GM18502 (cell line): ENCODE results near the gene EXOSC5.

Experiments
- ATAC-seq: cut with Tn5 transposase; IDR thresholded peaks from one replicate; pipeline ENCODE4 v1.9.1; 2021; ENCODE audit warnings: mild to moderate bottlenecking; ENCODE audit not compliant: unreplicated experiment, poor library complexity

The EXOSC5 gene

GRCh38 chr19:41426952-41427646, 29.9 kb upstream of the EXOSC5 start, which contains the start of gene B3GNT8:
Gene B3GNT8, minus strand, starts transcription at chr19:41427374. Its CDS starts 596 bp downstream, at chr19:41426778.
- ATAC-seq, result peak; percentile 52

GRCh38 chr19:41426116-41426841, 29.1 kb upstream of the EXOSC5 start:
- ATAC-seq, result no peak

GRCh38 chr19:41425174-41426115, 28.3 kb upstream of the EXOSC5 start:
- no peak for ATAC-seq

DNA sequence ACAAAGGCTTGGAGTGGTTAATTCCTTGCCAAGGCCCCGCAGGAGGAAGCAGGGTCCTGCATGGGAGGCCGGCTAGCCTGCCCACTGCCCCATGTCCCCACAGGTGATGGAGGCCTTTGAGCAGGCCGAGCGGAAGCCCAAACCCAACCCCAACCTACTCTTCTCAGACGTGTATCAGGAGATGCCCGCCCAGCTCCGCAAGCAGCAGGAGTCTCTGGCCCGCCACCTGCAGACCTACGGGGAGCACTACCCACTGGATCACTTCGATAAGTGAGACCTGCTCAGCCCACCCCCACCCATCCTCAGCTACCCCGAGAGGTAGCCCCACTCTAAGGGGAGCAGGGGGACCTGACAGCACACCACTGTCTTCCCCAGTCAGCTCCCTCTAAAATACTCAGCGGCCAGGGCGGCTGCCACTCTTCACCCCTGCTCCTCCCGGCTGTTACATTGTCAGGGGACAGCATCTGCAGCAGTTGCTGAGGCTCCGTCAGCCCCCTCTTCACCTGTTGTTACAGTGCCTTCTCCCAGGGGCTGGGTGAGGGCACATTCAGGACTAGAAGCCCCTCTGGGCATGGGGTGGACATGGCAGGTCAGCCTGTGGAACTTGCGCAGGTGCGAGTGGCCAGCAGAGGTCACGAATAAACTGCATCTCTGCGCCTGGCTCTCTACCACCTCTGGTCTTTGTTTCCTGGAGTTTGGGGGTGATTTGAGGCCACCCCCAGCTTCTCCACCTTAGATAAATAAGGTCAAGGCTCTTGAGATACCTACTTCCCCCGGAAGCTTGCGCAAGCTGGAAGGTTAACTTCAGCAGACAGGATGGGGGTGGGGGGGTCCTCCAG, 27.4 kb upstream of the EXOSC5 start:
- no peak for ATAC-seq

- ATAC-seq, result no peak
Measured at GRCh38 chr19:41422955-41423354, 25.8 kb upstream of the EXOSC5 start.

DNA sequence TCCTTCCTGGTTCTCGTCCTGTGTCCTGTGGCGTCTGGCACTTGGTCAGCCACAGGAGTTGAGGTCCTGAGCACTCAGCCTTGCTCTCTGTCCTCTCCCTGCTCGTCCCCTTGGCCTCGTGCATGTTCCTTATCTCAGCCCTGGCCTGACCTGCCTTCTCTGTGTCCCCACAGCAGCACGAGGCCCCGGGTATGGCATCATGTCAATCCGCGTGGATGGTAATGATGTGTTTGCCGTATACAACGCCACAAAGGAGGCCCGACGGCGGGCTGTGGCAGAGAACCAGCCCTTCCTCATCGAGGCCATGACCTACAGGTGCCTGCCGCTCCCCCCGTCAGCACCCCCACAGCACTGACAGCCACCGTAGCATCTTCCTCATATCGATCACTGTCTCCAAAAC, 25.3 kb upstream of the EXOSC5 start:
- no peak for ATAC-seq

GRCh38 chr19:41421973-41422372, 24.8 kb upstream of the EXOSC5 start:
- no peak for ATAC-seq

- no peak for ATAC-seq
Measured at GRCh38 chr19:41421314-41421713, 24.2 kb upstream of the EXOSC5 start.

DNA sequence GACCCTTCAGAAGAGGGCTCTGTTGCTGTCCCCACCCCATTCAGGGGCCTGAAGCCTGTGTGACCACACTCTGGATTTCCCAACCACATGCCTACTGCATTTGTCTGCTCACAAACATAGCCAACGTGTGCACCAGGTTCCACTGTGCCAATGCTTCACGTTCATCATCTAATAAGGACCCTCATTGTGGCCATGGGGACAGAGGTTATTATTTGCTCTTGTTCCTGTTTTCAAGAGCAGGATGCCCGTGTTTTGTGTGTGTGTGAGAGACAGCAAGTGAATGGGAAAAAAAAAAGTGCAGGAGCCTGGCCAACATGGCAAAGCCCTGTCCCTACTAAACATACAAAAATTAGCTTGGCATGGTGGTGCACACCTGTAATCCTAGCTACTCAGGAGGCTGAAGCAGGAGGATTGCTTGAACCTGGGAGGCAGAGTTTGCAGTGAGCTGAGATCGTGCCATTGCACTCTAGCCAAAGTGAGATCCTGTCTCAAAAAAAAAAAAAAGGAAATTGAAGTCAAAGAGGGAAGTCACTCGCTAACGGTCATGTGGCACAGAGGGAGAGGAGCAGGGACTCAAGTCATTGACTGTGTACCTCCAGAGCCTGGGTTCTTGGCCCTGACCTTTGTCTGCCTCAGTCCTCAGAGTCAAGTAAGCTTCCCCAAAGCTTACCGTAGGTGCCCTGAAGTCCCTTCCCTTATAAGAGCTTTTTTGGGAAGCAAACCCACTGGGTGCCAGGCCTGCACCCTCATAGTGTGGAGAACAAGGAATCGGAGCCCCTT, 23.1 kb upstream of the EXOSC5 start:
- no peak for ATAC-seq

DNA sequence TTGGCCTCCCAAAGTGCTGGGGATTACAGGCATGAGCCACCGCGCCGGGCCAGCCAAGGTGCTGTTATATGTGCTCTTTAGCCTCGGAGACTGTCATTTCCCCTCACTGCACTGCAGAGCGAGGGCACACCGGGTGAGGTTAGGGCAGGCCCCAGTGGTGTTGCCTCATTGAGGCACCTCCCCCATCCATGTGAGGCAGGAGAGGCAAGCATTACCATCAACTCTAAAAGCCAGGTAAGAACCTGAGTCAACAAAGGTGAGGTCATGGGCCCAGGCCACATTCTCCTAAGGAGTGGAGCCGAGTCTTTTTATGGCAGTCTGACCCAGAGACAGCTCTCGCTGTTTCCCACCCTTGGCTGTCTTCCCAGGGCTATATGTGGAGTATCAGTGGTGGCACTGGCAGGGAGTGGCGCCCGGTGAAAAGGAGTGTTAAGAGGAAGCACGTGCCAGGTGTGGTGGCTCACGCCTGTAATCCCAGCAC, 19.1 kb upstream of the EXOSC5 start:
- ATAC-seq, result no peak

GRCh38 chr19:41415154-41415571, 18.0 kb upstream of the EXOSC5 start:
- ATAC-seq, result no peak

DNA sequence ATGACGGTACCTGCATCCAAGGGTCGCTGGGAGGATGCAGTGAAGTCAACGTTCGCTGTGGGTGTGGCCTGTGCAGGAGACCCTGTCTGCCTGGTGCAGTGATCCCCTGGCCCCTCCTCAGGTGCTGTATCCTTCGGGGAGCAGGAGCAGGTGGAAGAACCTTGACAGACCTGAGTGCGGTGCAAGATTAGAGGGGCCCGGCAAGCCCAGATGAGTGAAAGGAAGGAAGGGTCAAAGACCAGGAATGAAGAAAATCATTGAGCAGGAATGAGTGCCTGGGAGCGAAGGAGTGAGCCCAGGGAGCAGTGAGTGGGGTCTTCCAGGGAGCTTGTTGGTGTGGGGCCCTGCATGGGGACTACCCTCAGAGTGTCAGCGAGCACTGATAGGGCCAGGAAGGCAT, 17.3 kb upstream of the EXOSC5 start:
- no peak for ATAC-seq

DNA sequence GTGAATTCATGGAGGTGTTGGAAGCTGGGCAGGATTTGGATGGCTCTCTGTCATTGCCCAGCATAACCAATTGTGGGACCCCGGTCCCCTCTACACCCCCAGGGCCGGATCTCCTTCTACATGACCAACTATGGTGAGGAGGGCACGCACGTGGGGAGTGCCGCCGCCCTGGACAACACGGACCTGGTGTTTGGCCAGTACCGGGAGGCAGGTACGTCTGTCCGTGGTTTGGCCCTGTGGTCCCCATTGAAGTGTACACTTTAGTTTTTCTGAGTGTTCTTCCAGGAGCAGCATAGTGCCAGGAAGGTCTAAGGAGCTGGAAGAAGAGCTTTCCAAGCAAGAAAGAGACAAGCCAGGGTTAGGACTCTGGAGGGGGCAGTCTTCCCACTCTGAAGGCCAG, 16.8 kb upstream of the EXOSC5 start:
- ATAC-seq, result no peak

GRCh38 chr19:41412953-41413352, 15.8 kb upstream of the EXOSC5 start:
- no peak for ATAC-seq

GRCh38 chr19:41411968-41412265, 14.8 kb upstream of the EXOSC5 start:
- ATAC-seq, result no peak

- no peak for ATAC-seq
Measured at GRCh38 chr19:41411100-41411967, 14.2 kb upstream of the EXOSC5 start.

- no peak for ATAC-seq
Measured at GRCh38 chr19:41410336-41411054, 13.3 kb upstream of the EXOSC5 start.

- ATAC-seq, result no peak
Measured at GRCh38 chr19:41409288-41409687, 12.1 kb upstream of the EXOSC5 start.
